GM23248 (cell line): Measurements from ENCODE around the gene CAMK2D.

Experiments
- EZH2 ChIP-seq: fragments of 200-600 bp; sonication (generic); IDR thresholded peaks from 2 replicates; pipeline ENCODE4 v1.6.1; 2018; ENCODE audit warnings: antibody characterized with exemption, mild to moderate bottlenecking; ENCODE audit not compliant: insufficient read depth, poor library complexity, severe bottlenecking
- EZH2phosphoT487 ChIP-seq: fragments of 200-600 bp; sonication (generic); IDR thresholded peaks from 2 replicates; pipeline ENCODE4 v1.6.1; 2018; ENCODE audit warnings: antibody characterized with exemption, moderate library complexity, mild to moderate bottlenecking, low read depth; ENCODE audit not compliant: insufficient read depth

- no peak for TF ChIP-seq EZH2
- no peak for TF ChIP-seq EZH2phosphoT487
Measured at GRCh38 chr4:113511944-113512343, 249.6 kb downstream of the CAMK2D start.
